ENCODE measurements around the gene DNAJC4.

DNAJC4 gene

GRCh38 chr11:64208796-64209562 is 21.4 kb upstream of the DNAJC4 start:
- no peak for DNase-seq

GRCh38 chr11:64209563-64209843 is 20.8 kb upstream of the DNAJC4 start:
- DNase-seq, result no peak

- no peak for DNase-seq
Observed at GRCh38 chr11:64210301-64211020, 19.9 kb upstream of the DNAJC4 start.

- DNase-seq, result no peak
Observed at GRCh38 chr11:64211181-64211872, 19.0 kb upstream of the DNAJC4 start.

GRCh38 chr11:64216879-64217278 is 13.5 kb upstream of the DNAJC4 start:
- DNase-seq, result no peak

GRCh38 chr11:64218628-64219353 is 11.6 kb upstream of the DNAJC4 start:
- DNase-seq, result no peak

- DNase-seq, result no peak
Observed at GRCh38 chr11:64219354-64219684, 11.0 kb upstream of the DNAJC4 start.

GRCh38 chr11:64219755-64220154 is 10.6 kb upstream of the DNAJC4 start:
- DNase-seq, result no peak

- no peak for DNase-seq
Observed at GRCh38 chr11:64220271-64220670, 10.1 kb upstream of the DNAJC4 start.

- DNase-seq, result no peak
Observed at GRCh38 chr11:64220798-64221197, 9.6 kb upstream of the DNAJC4 start.

GRCh38 chr11:64222651-64223000 is 7.7 kb upstream of the DNAJC4 start:
- no peak for DNase-seq

GRCh38 chr11:64223001-64223651 is 7.2 kb upstream of the DNAJC4 start:
- DNase-seq, result no peak

GRCh38 chr11:64224151-64224890 is 6.0 kb upstream of the DNAJC4 start:
- no peak for DNase-seq

GRCh38 chr11:64224891-64225607 is 5.3 kb upstream of the DNAJC4 start:
- DNase-seq, result no peak

- DNase-seq, result peak; percentile 27
Observed at GRCh38 chr11:64225608-64226506, 4.5 kb upstream of the DNAJC4 start, which contains the start of the genes NUDT22 and TRPT1. NUDT22 (plus strand) TSS chr11:64226274; CDS start chr11:64226653, 379 bp downstream. TRPT1 (minus strand) TSS chr11:64226186; CDS start chr11:64225860, 326 bp downstream.

GRCh38 chr11:64226507-64227051 is 3.8 kb upstream of the DNAJC4 start:
- DNase-seq, result peak; percentile 74

- no peak for DNase-seq
Observed at GRCh38 chr11:64227405-64227956, 2.9 kb upstream of the DNAJC4 start.

- no peak for DNase-seq
Observed at GRCh38 chr11:64229090-64229743, 1.1 kb upstream of the DNAJC4 start.

GRCh38 chr11:64229744-64230170 is 591 bp upstream of the DNAJC4 start:
- DNase-seq, result no peak

All from SHP77 treated with DMSO at 0.1 percent for 48 hours (cell line).